Activated CD4-positive, alpha-beta T cell treated with anti-CD3 and anti-CD28 coated beads, Interleukin-2, amount 50 U/mL, for 48 hours (primary cell): Measurements from ENCODE around the gene UBE3D.
"Not testable (repeated sequence)": the region's sequence is repeated elsewhere in the genome, so short reads cannot be mapped to it uniquely, and the experiment has no call there.

ENCODE experiments used
- DNase-seq, 2 experiments: peaks; one replicate each; pipeline ENCODE4 v3.0.0-alpha.2; 2020

UBE3D gene

GRCh38 chr6:82867946-82868345 is 197.7 kb downstream of the UBE3D start:
- no peak for DNase-seq

GRCh38 chr6:82866446-82866845 is 199.2 kb downstream of the UBE3D start:
- DNase-seq: no peak

DNA sequence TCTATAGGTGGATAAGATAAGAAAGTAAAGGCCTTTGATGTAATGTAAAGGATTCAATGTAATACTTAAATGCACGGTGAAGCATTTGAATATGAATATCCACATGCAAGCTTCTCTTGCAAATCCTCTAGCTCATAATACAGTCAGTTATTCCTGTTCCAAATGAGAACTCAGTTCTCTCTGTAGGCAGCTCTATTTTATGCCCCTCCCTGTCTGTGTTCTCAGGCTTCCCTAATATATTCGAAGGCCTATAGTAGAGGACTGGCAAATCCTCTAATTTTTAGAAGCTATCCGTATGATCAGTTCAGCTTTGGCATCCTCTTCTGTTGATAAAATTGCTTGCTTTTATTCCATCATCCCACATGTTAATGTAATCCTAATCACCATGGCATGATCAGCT is 200.2 kb downstream of the UBE3D start:
- DNase-seq: no peak

- DNase-seq: no peak
Measured at GRCh38 chr6:82863781-82864180, 201.9 kb downstream of the UBE3D start.

- DNase-seq: no peak
Measured at GRCh38 chr6:82862543-82862942, 203.1 kb downstream of the UBE3D start.

GRCh38 chr6:82861121-82861520 is 204.5 kb downstream of the UBE3D start:
- DNase-seq: no peak

DNA sequence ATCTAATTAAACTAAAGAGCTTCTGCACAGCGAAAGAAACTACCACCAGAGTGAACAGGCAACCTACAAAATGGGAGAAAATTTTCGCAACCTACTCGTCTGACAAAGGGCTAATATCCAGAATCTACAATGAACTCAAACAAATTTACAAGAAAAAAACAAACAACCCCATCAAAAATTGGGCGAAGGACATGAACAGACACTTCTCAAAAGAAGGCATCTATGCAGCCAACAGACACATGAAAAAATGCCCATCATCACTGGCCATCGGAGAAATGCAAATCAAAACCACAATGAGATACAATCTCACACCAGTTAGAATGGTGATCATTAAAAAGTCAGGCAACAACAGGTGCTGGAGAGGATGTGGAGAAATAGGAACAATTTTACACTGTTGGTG is 209.6 kb downstream of the UBE3D start:
- DNase-seq: not testable (repeated sequence)

DNA sequence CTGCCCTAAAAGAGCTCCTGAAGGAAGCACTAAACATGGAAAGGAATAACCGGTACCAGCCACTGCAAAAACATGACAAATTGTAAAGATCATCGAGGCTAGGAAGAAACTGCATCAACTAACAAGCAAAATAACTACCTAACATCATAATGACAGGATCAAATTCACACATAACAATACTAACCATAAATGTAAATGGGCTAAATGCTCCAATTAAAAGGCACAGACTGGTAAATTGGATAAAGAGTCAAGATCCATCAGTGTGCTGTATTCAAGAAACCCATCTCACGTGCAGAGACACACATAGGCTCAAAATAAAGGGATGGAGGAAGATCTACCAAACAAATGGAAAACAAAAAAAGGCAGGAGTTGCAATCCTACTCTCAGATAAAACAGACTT is 212.7 kb downstream of the UBE3D start:
- not testable (repeated sequence) for DNase-seq

DNA sequence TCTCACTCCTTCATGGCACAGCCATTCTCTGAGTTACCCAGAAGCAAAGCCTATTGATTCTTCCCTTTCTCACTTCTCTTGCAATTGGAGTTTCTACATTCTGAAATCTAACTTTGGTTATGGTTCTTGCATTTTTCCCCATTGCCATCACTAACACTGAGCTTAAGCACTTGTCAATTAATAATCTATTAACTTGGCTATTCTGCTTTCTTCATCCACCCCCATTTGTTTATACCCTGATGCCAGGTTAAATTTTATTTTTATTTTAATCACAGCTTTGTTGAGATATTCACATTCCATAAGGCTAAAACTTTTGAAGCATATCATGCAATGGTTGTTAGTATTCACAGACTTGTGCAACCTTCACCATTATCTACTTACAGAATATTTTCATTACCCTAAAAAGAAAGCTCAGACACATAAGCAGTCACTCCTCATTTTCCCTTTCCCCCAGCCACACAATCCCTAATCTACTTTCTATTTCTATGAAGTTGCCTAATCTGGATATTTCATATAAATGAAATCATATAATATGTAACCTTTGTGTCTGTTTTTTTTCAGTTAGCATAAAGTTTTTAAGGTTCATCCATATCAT is 222.3 kb downstream of the UBE3D start:
- DNase-seq: no peak

GRCh38 chr6:82842721-82843120 is 222.9 kb downstream of the UBE3D start:
- no peak for DNase-seq
